GM10266 (cell line): Measurements from ENCODE around the gene SART3.
A peak's percentile ranks its signal among the peaks of the same experiment; 100 is the strongest.
"Not testable (repeated sequence)": the region's sequence is repeated elsewhere in the genome, so short reads cannot be mapped to it uniquely, and the experiment has no call there.

ENCODE experiments used
- DNase-seq: peaks from one replicate; pipeline ENCODE4 v3.0.0; 2012; ENCODE audit errors: extremely low spot score
- CTCF ChIP-seq: IDR thresholded peaks from 2 replicates; pipeline ENCODE4 v1.5.1; 2012; ENCODE audit warnings: mild to moderate bottlenecking, low read depth; ENCODE audit not compliant: control insufficient read depth, insufficient read depth; ENCODE audit errors: missing control alignments

SART3 gene

GRCh38 chr12:108495054-108495453, 65.9 kb downstream of the SART3 start:
- DNase-seq: peak; percentile 53
- peak; percentile 49 for TF ChIP-seq CTCF

- no peak for DNase-seq
These were observed 69.7 kb downstream of the SART3 start for GRCh38 chr12:108491256-108491655.

GRCh38 chr12:108487029-108487428, 73.9 kb downstream of the SART3 start:
- not testable (repeated sequence) for DNase-seq

More at GRCh38 chr12:108491256-108491655, 69.7 kb downstream of the SART3 start:
- no peak for TF ChIP-seq CTCF

- DNase-seq: not testable (repeated sequence)
These were observed 75.6 kb downstream of the SART3 start for GRCh38 chr12:108485371-108485770.

GRCh38 chr12:108484845-108485244, 76.1 kb downstream of the SART3 start:
- no peak for TF ChIP-seq CTCF
- DNase-seq: no peak

- DNase-seq: no peak
- TF ChIP-seq CTCF: no peak
These were observed 76.5 kb downstream of the SART3 start for GRCh38 chr12:108484431-108484830.

GRCh38 chr12:108483213-108484059, 77.5 kb downstream of the SART3 start:
- TF ChIP-seq CTCF: no peak
- no peak for DNase-seq

- DNase-seq: no peak
- TF ChIP-seq CTCF: no peak
These were observed 78.2 kb downstream of the SART3 start for GRCh38 chr12:108482717-108483212.
